NCI-H1436 (cell line): ENCODE data around the gene RTN1.

Source experiments
- DNase-seq: peaks from one replicate; lab custom pipeline; 2025; lab: John Stamatoyannopoulos, UW

The RTN1 gene

DNA sequence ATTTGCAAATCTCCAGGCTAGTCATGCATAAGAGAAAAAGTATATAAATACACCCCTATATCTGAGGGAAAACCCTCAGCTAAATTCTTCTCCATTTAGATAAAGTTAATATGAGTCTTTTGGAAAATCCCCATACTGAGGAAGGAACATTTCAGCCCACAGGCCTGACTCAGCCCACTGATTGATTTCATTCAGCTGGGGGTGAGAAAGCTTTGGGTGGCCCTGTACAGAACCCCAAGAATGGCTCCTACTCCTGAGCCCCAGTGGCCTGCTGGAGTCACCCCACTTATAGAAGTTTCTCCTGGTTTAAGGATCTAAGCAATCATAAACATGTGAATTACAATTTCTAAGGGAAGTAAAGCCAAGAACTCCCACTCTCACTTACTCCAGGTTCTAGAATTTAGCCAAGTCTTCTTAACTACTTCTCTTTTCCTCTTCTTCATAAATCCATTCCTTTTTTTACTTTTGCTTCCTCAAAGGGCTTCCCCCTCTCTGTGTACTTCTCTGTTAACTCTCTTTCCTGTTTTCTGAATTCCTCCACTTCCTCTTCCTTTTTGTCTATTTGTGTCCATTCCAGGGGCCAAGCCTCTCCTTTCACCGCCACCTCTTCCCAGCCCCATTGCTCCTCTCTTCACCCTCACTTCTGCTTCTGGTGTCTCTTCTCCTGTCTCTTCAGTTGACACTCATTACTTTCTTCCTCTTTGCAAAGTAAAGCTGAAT is 21.0 kb downstream of the RTN1 start:
- DNase-seq = no peak

DNA sequence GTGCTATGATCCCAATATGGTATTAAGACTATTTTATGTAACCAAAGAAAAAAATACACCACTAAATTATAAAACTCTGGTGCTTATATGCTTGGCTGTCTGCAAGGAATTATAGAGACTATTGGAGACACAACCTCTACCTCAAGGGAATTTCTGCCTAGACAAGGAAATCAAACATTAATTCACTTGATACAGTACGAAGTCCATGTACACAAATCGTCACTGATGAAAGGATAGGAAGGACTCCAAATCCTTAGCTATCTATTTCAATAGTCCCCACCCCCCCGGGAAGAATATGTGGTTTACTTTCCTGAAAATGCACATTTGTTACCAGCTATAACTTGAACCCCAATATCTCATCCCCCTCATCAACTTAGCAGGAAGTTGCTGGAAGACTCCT is 21.9 kb downstream of the RTN1 start:
- no peak for DNase-seq

DNA sequence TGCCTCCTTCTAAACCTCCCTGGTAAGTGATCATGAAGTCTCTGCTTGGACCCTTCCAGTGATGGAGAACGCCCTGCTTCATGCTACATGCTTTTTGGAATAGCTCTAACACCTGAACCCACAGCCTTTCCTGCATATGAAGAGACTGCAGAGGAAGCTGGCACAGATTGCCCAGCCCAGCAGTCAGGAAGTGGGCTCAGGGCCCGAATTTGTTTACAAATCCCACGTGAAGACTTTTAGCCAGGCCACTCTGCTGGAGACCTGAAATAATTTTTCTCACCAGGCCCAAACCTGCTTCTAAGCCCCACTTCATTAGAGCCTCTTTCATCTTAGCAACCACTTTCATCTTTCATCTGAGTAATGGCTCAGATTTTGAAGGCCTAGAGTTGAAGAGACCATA is 22.9 kb downstream of the RTN1 start:
- DNase-seq = no peak

DNA sequence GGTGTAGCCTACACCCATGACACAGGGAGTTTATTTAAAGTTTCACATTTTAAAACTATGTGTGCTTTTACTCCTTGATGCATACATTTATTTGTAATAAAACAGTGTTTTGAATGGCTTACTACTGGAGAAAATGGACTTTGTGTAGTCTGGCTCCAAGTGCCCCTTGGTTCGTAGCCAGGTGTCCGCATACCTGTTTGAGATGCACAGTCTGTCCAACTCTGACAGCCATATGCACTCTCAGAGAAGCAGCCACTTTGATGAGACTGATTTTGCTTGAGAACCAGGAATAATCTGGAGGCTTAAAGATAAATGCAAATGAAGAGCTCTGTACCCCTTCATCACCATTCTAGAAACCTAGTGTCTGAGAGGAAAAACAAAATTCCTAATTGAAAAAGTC is 24.0 kb downstream of the RTN1 start:
- DNase-seq = no peak

- DNase-seq = no peak
Observed at GRCh38 chr14:59845245-59845644, 25.3 kb downstream of the RTN1 start.

GRCh38 chr14:59844186-59844812 is 26.3 kb downstream of the RTN1 start:
- DNase-seq = no peak

- no peak for DNase-seq
Observed at GRCh38 chr14:59836116-59836515, 34.5 kb downstream of the RTN1 start.

DNA sequence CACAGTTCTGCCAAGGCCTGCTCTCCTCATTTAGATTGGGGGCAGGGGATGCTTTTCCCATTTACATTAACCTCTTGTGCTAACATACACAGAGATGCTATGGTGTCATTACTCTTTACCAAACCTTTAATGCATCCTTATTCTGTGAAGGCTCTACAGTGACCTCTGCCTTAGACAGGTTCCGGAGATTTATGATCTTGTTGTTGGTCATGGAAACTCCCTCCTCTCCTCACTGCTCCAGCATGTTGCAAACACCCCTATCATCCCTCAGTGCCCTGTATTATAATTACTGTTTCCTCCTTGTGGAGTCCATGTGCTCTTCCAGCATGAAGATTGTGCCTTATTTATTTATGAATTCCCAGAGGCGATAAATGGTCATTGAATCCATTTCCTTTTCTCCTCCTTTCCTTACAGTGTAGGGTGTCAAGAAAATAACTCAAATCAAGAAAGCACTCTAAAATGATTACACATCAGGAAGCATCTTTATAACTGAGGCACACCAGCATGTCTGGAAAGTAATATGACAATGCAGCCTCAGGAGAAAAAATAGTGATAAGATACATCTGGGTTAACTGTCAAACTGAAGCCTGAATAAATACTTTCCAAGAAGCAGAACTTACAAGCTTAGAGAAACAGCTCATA is 37.8 kb downstream of the RTN1 start:
- DNase-seq = no peak

- no peak for DNase-seq
Observed at GRCh38 chr14:59831121-59831730, 39.4 kb downstream of the RTN1 start.

GRCh38 chr14:59830338-59830734 is 40.2 kb downstream of the RTN1 start:
- DNase-seq = no peak

DNA sequence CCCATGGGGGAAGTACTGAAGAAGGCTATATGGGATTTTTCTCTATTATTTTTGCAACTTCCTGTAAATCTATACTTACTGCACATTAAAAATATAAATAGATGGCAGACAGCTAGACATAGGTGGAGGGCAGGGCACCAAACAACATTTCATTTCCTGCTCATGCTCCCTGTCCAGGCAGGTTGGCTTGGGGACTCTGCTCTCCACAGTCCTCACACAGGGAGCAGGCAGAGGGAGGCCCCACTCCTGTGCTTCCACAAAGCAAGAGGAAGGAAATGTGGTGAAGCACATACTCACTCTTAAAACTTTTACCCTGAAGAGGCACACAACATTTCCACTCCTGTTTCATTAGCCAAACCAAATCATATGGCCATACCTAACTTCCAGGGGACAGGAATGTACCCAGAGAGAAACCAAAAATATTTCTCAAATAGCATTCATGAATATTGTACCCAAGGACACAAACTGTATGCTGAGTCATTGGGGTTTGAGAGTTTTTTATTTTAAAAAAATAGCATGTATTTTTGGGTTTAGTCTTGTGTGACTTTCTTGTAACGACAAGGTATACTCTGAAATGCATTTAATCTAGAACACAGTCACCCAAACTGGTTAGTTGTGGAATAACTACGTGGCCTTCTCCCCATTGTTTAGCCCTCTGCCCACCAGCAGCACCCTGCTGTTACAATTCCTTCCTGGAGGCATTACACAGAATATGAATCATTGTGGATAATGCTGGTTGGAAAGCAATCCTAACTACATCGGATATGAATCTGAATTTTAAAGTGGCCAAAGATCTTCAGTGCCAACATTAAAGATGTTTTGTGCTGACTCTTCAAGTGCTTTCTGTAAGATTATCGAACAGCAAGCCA is 40.9 kb downstream of the RTN1 start:
- DNase-seq = no peak

GRCh38 chr14:59828276-59828675 is 42.3 kb downstream of the RTN1 start:
- no peak for DNase-seq

DNA sequence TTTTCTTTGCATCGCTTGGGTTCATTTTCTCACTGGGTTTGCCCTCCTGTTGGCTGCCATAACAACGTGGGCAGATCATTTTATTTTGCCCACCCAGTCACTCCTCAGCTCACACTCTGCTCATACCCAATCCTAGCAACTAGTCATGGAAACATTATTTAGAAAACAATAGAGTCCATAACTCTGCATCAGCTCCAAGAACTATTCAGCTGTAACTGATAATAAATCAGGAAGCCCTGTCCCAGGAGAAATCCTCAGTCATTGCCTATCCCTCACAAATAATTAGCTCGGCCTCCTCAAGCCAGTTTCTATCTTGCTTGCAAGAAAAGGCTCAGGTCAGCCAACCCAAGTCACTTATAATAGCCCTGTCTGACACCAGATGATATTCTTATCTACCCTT is 43.2 kb downstream of the RTN1 start:
- DNase-seq = no peak

DNA sequence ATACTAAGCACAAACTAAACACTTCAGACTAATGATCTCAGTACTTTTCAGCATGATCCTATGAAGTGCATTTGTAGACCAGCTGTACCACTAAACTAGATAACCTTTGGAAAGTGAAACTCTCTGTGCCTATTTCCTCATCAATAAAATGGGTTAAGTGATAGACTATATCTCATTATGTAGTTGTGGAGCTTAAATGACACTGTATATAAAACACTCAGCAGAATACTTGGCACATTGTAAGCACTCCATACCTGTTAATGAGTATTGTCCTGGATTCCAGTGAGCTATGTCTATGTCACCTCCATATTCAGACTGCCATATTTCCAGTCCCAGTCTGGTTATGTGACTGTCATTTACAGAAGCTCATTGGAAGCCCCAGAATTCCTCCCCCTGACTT is 44.4 kb downstream of the RTN1 start:
- no peak for DNase-seq

- no peak for DNase-seq
Observed at GRCh38 chr14:59823179-59823578, 47.4 kb downstream of the RTN1 start.

- DNase-seq = no peak
Observed at GRCh38 chr14:59819446-59820088, 51.0 kb downstream of the RTN1 start.

DNA sequence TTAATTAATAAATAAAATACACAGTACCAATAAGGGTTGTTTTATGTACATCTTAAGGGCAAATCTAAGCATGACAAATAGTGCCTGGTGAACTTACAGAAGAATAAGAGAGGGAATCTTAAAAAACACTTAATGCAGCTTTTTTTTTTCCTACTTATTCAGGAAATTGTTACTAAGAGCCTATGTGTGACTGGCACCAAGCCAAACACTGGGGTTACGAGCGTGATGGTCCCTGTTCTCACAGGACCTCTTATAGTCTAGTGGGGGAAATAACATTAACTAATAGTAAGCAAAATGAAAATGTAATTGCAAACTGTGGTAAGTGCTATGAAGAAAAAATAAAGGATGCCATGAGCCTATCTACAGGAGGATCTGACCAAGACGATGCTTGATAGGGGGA is 53.6 kb downstream of the RTN1 start:
- DNase-seq = no peak

DNA sequence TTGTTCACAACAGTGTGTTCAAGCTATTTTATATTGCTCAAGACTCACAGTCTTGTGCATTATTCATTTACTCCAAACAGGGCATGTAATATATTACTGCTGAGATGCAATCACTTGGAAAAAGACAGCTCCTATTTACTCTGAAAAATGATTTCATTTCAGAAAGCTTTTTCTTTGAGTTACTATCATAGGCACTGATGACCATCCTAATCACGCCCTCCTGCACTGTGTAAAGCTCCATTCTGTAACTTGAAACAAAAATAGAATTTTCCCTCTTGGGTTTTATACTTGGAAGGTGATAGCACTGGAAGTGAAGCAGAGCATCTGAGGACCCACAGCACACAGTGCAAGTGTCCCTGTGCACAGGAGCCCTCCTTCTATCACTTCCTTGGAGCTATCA is 55.6 kb downstream of the RTN1 start:
- no peak for DNase-seq

GRCh38 chr14:59811815-59812214 is 58.8 kb downstream of the RTN1 start:
- no peak for DNase-seq

DNA sequence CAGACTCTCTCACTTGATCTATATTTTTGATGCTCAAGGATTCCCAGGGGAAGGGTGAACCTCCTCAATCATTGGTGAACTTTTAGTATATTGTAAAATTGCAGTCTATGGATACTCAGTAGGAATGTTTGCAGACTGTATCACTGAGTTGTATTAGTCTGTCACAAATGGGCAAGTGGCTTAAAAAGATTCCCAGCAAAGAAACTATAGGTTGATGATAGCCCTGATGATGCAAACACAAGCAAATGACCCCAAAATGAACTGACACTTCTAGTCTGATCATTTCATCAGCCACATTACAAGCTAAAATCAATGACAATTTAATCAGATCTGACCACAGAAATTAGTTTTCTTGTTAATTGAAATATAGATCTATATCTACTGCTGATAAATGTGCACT is 59.5 kb downstream of the RTN1 start:
- no peak for DNase-seq

GRCh38 chr14:59803052-59803540 is 67.5 kb downstream of the RTN1 start:
- peak; percentile 0 for DNase-seq
